HG03457 (cell line): ENCODE measurements around the gene LGALS12.
"Not testable (repeated sequence)": the region's sequence is repeated elsewhere in the genome, so short reads cannot be mapped to it uniquely, and the experiment has no call there.

Experiments
- ATAC-seq: cut with Tn5 transposase; IDR thresholded peaks from one replicate; pipeline ENCODE4 v1.9.1; 2021; ENCODE audit warnings: moderate number of reproducible peaks; ENCODE audit not compliant: unreplicated experiment

Gene LGALS12

DNA sequence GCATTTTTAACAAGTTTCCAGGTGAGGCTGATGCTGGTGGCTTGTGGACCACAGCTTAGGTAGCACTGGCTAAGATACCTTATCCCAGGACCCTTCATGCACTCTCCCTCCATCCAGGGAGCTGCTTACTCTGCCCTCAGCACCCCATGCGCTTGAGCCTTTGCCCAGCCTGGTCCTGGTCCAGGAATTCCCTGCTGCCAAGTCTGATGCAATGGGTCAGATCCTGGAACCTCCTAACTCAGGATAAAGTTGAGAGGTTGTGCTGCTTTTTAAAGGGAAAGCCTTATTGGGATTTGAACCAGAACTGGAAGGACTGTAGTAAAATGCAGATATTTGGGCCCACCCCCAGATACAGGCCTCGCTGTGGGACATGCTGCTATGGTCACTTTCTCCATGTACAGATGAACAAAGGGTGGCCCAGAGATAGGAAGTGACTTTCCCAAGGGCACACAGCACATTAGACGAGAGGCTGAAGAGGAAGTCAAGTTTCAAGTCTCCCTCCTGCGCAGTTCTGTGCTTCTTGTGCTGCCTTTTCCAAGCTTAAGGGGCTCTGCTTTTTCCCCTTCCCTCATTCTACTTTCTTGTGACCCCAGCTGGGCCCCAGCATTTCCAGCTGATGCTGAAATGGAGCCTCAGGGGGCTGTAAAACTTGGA lies 824 bp upstream of the LGALS12 start:
- ATAC-seq: no peak

- ATAC-seq: no peak
Measured at GRCh38 chr11:63506876-63507275, 992 bp downstream of the LGALS12 start.

GRCh38 chr11:63507511-63507910 lies 1.6 kb downstream of the LGALS12 start:
- no peak for ATAC-seq

- ATAC-seq: no peak
Measured at GRCh38 chr11:63508009-63508408, 2.1 kb downstream of the LGALS12 start.

- ATAC-seq: no peak
Measured at GRCh38 chr11:63508745-63509144, 2.9 kb downstream of the LGALS12 start.

DNA sequence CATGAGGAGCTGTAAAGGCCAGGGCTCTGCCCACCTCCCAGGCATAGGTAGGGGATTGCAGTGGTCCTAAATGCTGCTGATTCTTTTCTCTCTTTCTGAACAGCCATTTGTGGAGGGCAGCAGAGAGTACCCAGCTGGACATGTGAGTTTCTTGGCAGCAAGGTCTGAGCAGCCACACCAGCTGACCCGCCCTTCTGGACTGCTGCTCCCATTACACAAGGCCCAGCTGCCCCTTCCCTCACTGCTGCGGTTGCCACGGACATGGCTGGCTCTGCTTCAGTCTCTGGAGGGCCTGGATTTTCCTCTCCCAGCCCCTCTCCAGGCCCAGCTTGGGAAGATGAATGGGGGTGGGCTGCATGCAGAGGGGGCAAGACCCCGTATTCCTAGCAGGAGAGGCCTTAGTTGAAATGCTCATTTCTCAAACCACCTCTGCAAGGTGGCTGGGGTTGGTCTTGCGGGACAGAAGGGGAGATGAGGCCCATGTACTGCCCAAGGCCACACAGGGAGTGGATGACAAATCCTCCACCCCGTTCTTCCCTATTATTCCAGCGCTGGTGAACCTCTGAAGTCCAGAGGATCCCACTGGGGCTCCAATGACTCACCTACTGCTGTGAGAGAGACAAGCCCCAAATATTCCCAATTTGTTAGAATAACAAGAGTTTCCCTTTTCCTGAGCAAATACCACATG lies 4.6 kb downstream of the LGALS12 start:
- ATAC-seq: no peak

- no peak for ATAC-seq
Measured at GRCh38 chr11:63511048-63511748, 5.3 kb downstream of the LGALS12 start.

GRCh38 chr11:63512816-63513215 lies 6.9 kb downstream of the LGALS12 start:
- no peak for ATAC-seq

DNA sequence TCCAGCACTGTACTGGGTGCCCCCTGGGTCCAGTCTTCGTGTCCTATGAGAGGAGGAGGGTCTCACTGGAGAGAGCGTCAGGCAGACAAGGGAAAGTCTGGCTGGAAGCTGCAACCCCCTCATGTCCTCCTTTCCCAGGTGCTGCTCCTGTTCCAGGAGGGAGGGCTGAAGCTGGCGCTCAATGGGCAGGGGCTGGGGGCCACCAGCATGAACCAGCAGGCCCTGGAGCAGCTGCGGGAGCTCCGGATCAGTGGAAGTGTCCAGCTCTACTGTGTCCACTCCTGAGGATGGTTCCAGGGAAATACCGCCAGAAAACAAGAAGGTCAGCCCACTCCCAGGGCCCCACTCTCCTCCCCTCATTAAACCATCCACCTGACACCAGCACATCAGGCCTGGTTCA lies 10.2 kb downstream of the LGALS12 start:
- no peak for ATAC-seq

DNA sequence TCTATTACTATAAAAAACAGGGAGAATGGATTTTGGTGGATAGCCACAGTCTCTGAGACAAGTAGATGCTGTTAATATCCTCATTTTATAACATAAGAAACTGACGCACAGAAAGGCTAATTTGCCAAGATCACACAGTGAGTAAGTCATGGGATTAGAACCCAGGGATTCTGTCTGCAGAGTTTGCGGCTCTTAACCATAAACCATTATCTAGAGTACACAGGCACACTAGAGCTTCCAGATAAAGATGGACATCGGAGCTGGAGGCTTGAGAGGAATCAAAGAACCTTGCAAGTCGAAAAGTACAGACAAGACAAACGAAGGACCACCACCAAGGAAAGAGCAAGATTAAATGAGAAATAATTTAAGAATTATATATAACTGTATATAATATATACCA lies 11.3 kb downstream of the LGALS12 start:
- no peak for ATAC-seq

DNA sequence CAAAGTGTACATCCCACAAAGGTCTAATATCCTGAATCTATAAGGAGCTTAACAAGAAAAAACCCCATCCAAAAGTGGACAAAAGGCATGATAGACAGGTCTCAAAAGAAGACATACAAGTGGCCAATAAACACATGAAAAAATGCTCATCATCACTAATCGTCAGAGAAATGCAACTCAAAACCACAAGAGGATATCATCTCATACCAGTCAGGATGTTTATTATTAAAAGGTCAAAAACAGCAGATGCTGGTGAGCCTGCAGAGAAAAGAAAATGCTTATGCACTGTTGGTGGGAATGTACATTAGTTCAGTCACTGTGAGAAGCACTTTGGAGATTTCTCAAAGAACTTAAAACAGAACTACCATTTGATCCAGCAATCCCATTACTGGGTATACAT lies 12.7 kb downstream of the LGALS12 start:
- ATAC-seq: no peak

DNA sequence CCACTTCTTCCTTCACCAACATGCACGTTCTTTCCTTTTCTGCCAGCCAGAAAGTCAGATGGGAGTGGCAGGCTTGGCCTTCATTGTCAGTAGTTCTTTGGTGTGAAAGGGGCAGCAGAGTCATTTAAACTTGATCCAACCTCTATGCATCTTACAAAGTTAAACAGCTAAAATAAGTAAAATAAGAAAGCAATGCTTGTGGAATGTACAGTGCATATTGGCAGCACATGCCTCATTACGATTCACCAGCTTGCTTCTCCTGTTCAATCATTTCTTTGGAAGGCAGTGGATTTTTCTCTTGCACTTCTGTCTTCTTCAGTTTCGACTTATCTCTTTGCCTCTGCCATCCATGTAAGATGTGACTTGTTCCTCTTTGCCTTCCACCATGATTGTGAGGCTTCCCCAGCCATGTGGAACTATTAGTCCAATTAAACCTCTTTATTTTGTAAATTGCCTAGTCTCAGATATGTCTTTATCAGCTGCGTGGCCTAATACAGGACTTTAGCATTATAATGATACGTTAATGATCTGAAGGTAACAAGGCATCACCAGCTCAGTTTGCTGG lies 14.8 kb downstream of the LGALS12 start:
- no peak for ATAC-seq

DNA sequence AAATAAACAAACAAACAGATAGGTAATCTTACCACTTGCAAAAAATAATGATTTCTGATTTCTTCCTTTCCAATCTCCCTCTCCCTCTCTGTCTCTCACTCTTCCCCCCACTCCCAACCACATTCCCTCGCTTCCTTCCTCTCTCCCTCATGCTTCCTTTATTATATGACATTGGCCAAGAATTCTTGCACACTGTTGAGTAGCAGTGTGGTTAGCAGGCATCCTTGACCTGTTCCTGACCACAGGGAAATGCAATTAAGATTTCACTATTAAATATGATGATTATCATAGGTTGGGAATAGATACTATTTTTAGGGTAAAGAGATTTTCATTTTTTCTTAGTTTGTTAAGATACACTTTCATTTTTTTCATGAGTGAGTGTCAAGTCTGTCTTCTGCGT lies 16.0 kb downstream of the LGALS12 start:
- no peak for ATAC-seq

- no peak for ATAC-seq
Measured at GRCh38 chr11:63523151-63523550, 17.3 kb downstream of the LGALS12 start.

DNA sequence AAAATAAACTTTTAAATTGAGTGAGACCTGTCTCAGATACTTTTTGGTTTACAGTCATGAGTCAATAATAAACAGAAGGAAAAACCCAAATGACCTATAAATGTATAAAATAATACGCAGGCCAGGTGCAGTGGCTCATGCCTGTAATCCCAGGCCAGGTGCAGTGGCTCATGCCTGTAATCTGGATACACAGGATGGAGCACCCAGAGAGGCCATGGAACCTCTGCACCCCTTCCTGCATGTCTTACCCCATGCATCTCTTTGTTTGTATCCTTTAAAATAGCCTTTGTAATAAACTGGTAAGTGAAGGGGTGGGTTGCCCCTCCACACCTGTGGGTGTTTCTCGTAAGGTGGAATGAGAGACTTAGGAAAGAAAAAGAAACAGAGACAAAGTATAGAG lies 21.8 kb downstream of the LGALS12 start:
- no peak for ATAC-seq

DNA sequence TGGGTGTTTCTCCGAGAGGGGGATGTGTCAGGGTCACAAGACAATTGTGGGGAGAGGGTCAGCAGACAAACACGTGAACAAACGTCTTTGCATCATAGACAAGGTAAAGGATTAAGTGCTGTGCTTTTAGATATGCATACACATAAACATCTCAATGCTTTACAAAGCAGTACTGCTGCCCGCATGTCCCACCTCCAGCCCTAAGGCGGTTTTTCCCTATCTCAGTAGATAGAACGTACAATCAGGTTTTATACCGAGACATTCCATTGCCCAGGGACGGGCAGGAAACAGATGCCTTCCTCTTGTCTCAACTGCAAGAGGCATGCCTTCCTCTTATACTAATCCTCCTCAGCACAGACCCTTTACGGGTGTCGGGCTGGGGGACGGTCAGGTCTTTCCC lies 22.3 kb downstream of the LGALS12 start:
- not testable (repeated sequence) for ATAC-seq

DNA sequence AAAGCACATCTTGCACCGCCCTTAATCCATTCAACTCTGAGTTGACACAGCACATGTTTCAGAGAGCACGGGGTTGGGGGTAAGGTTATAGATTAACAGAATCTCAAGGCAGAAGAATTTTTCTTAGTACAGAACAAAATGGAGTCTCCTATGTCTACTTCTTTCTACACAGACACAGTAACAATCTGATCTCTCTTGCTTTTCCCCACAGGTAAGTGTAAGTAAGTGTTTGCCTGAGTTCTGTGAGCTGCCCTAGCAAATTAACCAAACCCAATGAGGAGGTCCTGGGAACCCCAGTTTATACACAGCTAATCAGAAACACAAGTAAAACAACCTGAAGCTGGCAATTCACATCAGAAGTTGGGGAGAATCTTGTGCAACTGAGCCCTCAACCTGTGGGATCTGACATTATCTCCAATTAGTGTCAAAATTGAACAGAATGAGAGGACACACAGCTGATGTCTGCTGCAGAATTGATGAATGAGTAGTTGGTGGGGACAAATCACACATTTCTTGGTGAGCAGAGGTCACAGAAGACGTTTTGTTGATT lies 22.9 kb downstream of the LGALS12 start:
- ATAC-seq: not testable (repeated sequence)

DNA sequence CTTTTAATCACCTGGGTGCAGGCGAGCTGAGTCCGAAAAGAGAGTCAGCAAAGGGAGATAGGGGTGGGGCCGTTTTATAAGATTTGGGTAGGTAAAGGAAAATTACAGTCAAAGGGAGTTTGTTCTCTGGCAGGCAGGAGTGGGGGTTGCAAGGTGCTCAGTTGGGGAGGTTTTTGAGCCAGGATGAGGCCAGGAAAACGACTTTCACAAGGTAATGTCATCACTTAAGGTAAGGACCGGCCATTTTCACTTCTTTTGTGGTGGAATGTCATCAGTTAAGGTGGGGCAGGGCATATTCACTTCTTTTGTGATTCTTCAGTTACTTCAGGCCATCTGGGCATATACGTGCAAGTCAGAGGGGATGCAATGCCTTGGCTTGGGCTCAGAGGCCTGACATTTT lies 23.5 kb downstream of the LGALS12 start:
- ATAC-seq: not testable (repeated sequence)

GRCh38 chr11:63530021-63530420 lies 24.1 kb downstream of the LGALS12 start:
- ATAC-seq: no peak

DNA sequence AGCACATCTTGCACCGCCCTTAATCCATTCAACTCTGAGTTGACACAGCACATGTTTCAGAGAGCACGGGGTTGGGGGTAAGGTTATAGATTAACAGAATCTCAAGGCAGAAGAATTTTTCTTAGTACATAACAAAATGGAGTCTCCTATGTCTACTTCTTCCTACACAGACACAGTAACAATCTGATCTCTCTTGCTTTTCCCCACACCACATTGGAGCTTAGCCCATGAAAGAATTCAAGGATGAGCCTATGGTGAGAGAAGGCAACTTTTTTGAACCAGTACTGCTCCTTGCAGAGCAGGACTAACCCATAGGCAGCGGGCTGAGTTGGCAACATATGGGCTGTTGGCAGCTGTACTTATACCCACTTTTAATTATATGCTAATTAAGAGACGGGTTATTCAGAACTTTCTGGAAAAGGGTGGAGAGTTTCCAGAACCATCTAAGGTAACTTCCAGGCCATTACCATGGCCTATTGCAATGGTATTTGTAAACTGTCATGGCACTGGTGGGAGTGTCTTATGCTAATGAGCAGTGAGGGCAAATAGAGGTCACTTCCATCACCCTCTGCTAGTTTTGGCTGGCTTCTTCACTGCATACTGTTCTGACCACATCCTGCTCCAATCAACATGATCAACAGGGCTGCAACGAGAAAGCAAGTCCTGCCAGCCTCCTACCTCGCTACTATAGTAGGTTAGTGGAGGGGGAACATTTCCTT lies 25.3 kb downstream of the LGALS12 start:
- peak; percentile 69 for ATAC-seq

- no peak for ATAC-seq
Measured at GRCh38 chr11:63532117-63532516, 26.2 kb downstream of the LGALS12 start.
